SW480 (cell line): ENCODE measurements around the gene C14orf132.

Experiments
- DNase-seq: peaks from one replicate; pipeline ENCODE4 v3.0.0-alpha.2; 2016; ENCODE audit warnings: low spot score

The C14orf132 gene

DNA sequence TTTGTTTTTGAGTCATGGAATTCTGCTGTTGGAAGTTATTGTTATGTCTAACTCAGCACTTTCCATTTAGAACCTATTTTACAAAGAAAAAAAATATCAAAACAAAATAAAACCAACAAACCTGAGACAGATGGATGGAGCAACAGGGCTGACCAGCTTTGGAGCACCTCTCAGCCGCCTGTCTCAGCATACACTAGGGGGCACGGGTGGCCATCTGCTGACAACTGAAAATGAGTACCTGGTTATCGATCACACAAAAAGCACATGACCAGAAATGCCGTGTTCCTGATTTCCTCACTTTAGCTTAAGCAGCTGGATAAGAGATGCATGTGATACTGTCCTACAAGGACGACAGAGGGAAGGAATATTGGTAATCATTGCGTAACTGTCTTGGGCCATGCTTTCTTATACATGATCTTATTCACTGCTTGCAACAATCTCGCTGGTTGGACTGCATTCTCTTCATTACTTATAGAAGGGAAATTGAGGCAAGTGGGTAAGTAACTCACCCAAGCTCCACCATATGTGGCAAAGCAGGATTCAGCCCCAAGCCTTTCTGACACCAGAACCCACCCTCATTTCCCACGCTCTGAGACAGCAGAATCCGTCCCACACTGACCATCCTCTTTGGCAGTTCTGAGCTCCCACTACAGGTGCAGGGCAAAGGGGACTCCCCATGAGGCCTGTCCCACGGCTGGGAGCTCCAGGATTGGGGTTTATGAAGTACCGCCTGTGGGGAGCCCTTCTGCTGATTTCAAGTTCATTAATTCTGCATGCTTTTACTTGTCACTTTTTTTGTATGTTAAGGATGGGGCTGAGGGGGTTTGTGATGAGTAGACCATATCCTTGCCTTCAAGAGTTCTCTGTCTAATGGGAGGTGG, 43.5 kb downstream of the C14orf132 start:
- no peak for DNase-seq

DNA sequence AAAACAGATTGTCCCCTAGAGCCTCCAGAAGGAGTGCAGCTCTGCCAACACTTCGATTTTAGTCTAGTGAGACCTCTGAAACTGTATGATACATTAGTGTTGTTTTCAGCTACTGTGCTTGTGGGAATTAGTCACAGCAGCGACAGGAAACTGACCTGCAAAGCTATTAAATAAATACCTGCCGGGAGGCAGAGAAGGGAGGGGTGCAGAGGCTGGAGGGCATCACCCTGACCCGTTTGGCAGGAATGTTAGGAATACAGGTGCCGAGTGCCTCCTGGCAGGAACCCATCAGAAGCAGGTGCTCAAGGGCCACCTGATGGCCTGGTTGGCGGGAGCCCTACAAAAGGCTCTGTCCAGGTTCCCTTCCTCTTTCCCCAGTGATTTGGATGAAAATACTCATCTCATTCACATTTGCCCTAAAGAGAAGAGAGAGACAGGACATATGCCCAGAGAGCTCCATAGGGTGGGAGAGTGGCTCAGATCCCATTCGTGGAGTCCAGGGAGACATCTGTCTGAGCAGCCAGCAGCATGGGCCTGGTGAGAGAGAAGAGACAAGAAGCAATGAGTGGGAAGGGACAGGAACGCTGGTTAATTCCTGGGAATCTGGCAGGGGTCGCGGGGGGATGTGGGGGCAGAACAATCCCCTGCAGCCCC, 44.6 kb downstream of the C14orf132 start:
- DNase-seq: peak; percentile 32

DNA sequence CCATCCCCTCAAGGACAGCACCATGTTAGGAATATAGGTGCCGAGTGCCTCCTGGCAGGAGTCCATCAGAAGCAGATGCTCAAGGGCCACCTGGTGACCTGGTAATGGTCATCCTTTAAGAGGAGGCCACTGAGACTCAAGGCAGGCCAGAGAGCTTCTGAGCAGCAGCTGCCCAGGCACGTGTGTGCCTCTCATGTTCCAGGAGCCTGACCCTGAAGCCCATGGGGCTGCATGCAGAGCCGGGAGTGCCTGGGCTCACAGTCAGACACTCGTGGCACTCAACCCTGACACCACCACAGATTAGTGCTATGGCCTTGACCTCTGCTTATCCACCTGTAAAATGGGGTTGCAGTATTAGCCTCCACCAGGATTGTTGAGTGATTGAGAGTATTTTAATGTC, 45.6 kb downstream of the C14orf132 start:
- DNase-seq: no peak

DNA sequence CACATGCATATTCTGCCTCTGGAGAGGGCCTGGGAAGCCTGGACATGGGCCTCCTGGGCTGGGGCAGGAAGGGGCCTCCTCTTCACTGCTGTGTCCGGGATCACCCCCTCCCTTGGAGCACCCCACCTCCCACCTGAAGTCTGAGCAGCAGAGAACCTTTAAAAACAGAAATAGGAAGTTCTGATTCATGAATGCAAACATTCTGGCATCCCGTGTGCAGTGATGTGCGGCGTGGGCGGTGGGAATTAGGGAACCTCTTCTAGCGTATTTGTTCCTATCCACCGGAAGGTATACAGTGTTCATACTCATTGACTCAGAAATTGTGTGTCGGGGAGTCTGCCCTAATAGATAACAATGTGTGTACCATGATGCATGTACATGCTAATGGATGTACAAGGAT, 46.2 kb downstream of the C14orf132 start:
- no peak for DNase-seq

DNA sequence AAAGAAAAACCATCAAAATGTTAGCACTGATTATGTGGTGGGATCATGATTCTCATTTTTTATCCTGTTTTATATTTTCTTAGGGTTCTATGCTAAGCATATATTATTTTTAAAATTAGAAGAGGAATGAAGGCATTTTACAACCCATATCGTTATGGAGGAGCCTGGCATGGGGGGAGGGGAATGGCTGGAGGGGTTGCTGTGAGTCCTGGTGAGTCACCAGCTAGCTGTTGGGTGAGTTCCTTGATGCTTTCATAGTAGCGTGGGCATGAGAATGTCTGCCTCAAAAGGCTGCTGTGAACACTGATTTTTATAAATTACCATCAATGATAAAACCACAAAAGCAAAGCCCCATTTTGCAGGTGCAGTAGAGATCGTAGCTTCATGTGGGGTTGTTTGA, 46.9 kb downstream of the C14orf132 start:
- peak; percentile 56 for DNase-seq

DNA sequence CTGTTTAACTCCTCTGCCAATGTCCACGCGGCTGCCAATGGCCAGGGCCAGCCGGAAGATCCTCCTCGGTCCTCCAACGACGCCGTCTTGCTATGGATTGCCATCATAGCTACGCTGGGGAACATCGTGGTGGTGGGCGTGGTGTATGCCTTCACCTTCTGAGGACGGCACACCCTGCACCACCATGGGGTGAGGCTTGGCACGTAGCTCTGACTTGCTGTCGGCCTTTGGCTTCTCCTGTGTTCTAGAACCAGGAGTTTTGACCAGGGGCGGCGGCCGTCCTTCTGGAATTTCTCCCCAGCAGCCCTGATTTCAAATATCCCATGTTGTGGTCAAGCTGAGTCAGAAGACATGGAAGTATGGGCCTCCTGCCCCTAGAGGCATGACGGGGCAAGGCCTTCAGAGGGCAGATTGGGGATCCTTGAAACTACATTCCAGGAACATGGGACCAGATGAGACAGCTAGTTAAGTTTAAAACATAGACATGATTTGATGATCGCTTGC, 47.5 kb downstream of the C14orf132 start:
- DNase-seq: peak; percentile 25

DNA sequence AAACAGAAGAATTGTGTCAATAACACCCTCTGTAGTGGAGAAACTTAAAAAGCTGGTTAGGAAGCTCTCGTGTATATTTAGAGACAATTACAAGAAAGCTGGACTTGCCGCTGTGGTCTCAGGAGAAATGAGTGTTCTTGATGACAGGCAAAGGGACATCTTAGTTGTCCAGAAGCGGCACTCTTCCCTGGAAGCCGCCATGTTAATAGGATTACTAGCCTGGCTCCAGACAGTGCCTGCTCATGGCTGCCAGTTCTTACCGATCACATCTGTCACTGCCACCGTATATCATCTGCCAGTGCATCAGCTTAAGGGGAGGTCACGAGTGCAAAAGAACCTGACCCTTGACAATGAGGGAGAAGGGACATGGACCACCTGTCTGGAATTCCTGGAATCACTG, 48.9 kb downstream of the C14orf132 start:
- DNase-seq: no peak

DNA sequence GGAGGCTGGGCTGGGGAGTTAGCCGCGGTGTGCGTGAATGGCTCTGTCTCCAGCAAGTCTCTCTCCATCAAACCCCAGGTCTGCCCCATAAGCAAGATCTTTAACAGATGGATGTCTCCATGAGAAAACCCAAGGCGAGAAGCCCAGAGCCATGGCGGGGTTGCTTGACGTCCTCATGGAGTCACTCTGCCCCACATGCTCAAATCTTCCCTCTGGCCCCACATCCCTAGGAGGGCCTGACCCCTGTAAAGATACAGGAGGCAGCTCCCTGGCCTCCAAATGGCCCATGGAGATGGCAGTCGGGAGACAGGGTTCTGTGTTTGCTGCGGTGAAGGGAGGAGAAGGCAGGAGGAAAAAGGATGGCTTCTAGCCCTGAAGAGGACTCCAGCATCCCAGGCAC, 49.3 kb downstream of the C14orf132 start:
- no peak for DNase-seq

DNA sequence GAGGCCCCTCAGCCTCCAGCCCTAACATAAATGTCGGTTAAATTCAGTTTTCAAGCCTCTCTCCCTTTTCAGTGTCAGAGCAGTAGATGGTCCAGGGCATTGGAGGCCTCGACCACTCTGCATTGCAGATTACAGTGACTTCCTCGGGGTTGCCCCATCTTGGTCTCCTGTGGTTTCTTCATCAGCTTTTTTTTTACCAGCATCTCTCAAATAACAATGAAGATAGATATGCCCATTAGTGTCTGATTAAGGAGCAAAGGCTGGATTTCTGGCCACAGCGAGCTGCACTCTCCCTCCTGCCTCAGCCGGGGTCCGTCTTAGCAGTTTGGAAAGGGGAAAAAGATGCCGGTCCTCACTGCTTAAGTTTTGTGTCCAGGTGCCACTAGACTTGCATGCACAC, 49.7 kb downstream of the C14orf132 start:
- DNase-seq: no peak

DNA sequence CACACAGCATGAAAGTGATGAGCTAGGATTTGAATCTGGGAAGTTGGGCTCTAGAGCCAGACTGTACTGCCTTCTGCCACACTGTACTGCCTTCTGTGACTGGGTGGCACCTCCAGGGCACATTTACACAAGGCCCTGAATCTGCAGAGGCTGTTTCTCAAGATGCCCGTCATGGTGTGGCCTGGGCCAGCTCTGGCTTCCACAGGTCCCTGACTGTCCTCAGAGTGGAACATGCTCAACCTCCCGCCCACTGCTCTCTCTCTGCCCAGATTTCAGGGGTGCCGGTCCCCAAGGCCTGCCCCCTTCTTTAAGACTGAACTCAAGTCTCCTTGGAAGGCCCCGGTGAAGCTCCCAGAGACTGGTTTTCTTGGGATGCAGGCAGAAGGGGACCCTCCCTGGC, 50.2 kb downstream of the C14orf132 start:
- no peak for DNase-seq

DNA sequence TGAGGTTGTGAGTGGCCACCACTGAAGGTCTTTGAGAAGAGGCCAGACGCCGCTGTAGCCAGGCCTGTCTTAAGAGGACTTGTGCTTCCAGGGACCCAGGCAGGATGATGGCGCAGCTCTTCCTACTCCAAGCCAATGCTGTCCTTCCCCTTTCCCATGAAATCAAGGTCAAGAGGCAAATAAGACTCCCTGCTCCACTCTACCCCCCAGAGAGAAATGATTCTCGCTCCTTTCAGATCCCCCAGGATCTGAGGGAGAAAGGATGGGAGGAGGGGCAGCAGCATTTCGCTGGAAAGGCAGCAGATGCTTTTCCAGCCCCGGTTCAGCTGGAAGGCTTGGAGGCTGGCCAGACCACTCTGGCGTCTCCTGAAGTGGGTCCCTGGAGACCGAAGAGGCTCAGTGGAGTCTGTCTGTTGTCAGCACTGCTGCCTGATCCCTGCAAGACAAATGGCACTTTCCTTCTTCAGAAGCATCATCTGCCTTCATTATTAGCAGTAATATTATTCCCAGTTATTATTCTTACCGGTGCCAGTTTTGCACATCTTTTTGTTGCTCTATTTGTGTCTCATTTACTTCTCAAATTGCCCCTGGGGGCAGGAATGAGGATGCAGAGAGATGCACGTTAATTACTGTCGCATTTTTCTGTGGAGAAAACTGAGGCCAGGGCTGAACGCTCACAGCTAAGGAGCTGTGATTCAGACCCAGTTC, 51.4 kb downstream of the C14orf132 start:
- DNase-seq: no peak

DNA sequence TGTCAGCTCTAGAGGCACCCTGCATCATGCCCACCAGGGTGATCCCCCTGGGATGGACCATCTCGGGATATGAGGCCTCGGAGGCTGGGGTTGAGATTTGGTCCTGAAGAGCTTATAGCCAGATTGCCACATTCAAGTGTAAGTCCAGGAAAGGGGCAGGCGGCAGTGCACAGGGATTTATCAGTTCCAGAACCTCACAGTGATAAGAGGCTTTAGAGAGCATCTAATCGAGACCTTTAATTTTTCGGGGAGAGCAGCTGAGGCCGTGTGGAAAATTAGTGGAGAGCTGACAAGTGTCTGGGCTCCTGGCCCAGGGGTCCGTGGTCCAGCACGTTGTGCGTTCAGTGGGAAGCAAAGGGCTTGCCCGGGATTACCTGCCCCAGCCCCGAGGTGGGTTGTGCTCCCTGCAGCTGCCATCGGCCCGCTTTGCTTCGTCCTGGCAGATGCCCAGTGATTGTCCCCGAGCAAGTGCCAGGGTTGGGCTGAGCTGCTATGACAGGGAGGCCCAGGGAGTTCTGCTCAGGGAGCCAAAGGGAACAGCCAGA, 52.1 kb downstream of the C14orf132 start:
- no peak for DNase-seq

DNA sequence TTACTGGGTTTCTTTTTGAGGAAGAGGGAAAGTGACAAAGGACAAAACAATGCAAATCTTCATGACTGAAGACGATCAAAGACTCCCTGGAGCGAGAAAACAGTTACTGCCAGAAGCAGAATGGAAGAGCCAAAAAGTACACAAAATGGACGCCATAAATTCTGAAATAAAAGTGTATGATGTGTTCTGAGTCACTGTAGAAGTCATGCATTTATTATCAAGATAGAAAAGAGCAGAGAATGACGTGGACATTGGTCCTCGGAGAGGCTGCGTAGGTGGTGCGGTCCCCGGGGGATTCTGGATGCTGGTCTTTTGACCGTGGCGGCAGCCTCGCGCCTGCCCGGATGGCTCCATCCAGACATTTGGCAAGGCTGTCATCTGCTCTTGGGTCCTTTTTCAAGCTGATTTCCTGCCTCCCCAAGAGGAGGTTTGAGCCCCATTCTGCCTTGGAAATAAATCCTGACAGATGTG, 52.8 kb downstream of the C14orf132 start:
- DNase-seq: no peak

DNA sequence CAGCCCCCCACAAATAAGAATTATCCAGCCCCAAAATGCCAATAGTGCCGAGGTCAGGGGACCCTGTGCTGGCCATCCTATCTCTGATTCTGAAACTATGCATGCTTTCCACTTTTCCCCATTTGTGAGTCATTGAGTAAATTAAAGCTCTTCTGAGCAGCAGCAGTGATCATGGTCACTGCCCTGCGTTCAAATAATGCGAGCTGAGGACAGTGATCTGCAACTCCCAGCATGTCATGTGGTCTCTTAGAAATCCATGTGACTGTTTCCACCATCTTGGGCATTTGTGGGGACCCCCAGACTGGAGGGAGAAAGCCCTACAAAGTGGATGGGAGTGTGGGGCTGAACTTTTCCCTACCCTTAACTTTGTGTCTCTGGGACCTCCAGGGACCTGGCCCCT, 53.8 kb downstream of the C14orf132 start:
- DNase-seq: no peak

DNA sequence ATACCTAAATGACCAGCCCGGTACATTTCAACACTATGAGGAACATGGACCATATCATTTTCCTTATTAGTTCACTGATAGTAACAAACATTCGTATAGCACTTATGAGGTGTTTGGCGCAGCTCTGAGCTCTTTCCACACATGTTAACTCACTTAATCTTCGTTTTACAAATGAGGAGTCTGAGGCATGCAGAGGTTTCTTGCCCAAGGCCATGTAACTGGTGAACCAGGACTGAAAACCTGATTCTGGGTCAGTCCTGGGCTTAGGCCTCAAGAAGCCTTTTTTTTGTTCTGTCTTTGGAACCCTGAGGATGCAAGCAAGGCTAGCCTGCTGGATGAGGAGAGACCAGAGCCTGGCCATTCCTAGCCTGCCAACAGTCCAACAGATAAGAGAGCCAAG, 55.0 kb downstream of the C14orf132 start:
- DNase-seq: no peak

DNA sequence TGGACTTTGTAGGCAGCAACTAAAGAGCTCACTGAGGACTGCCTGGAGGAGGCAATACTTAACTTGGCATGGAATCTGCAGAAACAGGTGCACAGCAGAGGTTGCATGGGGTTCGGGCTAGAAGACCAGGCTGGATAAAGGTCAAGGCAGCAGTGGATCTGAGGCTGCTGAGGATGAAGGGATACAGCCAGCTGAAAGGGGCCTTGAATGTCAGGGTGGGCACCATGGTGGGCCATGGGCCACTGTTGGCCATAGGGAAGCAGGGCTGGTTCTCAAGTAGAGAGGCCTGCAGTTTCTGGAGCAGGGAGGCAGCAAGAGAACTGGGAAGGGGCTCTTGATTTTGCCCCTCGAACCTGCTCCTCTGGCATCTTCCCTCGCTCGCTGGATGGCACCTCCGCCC, 55.5 kb downstream of the C14orf132 start:
- no peak for DNase-seq

DNA sequence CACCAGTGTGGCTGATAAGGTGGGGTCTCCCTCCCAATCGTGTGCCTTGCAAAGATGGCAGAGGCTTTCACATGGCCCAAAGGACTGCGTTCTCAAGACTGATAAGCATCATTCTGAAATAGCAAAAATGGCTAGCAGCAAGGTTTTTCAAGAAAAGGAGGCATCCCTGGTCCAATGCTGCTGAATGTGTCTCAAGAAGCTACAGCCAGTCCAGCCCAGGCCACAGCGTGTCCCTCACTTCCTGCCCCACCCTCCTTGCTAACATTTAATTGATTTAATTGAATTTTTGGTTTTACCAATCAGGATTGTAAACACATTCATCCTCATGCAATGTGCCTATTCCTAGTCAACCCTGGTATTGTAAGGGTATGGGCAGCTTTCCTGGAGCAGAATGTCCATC, 55.9 kb downstream of the C14orf132 start:
- DNase-seq: no peak

DNA sequence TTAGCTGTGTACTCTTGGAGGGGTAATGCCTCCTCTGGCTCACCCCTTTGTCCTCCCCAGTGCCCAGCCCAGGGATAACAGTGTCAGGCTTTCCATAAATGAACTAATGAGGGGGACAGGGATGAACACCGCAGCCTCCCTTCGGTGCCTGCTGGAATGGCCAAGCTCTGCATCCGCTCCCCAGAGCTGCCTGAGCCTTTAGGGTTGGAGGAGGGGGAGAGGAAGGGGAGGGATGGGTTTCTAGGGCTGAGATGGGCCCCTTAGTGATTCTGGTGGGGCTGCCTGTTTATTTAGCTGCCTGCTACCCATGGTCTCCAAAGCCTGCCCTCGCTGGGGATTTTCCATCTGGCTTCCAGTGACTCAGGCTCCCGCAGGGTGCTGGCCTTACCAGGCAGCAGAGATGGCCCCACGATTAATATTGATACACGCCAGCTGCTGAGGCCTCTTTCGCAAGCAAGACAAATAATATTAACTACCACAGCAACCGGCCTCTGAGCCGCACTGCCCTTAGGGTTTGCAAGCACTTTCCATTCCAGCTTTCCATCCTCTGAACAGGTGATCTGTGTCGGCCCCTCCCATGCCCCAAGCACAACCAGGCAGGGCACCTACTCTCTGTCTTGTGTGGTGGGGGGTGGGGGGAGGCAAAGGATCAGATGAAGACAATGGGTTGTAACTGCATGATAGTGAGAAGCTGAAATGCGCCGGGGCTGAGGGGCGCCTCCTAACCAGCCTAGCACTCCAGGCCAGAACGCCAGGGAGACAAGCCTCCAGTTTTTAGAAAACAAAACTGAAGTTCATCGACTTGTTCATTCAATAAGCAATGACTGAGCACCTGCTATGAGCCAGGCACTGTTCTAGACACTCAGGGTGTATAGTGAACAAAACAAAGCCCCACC, 56.7 kb downstream of the C14orf132 start:
- DNase-seq: no peak

DNA sequence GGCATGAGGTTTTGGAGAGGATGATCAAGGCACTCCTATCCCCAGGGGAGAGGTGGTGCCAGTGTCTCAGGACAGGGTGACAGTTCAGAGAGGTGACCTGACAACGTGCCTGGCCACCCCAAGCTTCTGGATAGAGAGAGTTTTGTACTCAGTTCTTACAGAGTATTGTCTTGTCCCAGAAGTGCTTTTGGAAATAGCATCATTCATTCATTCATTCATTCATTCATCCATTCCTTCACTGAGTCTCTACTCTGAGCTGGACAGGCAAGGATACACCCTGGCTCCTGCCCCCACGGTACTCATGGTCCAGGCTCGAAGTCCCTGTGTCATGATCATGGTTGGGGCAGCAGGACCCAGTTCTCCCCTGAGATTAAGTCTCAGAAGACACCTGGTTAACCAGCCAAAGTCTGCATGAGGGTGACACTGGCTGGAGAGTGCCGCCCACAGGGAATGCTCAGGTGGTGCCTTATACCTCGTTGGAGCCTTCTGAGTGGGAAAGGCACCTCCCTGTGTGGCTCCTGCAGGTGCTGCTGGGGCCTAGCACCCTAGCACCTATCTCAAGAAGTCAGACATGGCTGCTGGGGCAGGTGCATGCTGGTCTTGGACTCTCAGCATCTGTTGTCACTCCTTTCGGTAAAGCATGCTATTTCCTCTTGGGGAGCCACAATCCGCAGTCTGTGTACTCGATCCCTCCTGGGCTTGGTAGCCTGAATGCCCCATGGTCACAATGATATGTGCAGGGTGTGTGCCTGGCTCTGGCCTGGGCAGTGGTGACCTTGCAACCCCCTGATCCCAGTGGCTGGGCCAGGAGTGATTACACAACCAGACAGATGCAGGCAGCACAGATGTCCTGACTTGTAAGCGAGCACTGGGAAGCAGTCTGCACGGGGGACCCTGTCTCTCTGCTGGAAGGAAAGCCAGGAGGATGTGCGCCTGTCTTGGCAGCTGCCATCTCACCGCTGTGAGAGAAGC, 57.8 kb downstream of the C14orf132 start:
- DNase-seq: no peak

DNA sequence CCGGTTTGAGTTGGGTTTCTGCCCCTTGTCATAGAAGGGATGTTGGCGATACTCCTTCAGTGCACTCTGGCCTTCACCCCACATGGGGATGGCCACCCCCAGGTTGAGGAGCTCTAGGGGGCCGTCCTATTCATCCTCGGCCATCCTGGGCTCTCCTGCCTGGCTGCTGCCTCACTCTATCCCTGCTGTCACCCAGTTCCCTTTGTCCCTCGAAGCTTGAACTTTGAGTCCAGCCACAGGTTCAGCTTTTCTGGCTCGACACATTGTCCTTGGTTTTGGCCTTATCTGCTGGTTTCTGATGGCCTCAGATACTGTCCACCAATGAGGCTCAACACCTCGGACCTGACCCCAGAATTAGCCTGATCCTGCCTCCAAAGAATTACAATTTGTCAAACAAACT, 58.6 kb downstream of the C14orf132 start:
- DNase-seq: no peak
